ENCODE measurements around the gene OR52E8.

The OR52E8 gene

GRCh38 chr11:5857590-5857989 lies at the start of gene OR52E8:
Gene OR52E8, minus strand, starts transcription at chr11:5857690. Its CDS starts 0 bp downstream, at chr11:5857690.
- no peak within 1 kb of the TSS for H3K4me3 ChIP-seq (replicated peaks; ENCODE audit: low read depth, low read length)
- no peak for DNase-seq (ENCODE audit: extremely low read depth, low read depth)

DNA sequence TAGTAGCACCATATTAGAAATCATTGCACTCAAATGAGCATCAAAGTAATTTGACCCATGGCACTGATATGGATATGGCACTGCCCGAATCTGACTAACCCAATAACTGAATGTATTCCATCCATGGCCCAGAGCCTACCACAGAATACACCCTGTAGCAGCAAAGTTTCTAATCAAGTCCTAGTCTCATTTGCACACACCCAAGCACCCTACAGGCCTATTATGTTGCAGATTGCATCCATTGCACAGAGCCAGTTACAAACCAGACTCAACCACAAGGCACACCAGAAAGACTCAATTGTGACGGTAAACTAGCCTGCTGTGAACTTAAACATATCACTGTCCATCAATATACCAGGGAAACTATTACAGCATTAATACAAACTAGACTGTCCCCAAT lies 42.0 kb upstream of the OR52E8 start:
- no peak for DNase-seq (ENCODE audit: extremely low read depth, low read depth)
- TF ChIP-seq CTCF (IDR thresholded peaks at IDR 0.05; ENCODE audit: low read depth, low read length, missing control alignments): no peak
- H3K4me3 ChIP-seq (replicated peaks; ENCODE audit: low read depth, low read length): no peak overlapping the region

More at GRCh38 chr11:5857590-5857989, at the start of gene OR52E8:
- TF ChIP-seq CTCF (IDR thresholded peaks at IDR 0.05; ENCODE audit: low read depth, low read length, missing control alignments): no peak

GRCh38 chr11:5892908-5893307 lies 35.4 kb upstream of the OR52E8 start, which contains the start of gene OR52E5:
Gene OR52E5, plus strand, starts transcription at chr11:5893208. Its CDS starts 7,569 bp downstream, at chr11:5900777.
- DNase-seq (ENCODE audit: extremely low read depth, low read depth): no peak
- no peak for TF ChIP-seq CTCF (IDR thresholded peaks at IDR 0.05; ENCODE audit: low read depth, low read length, missing control alignments)
- H3K4me3 ChIP-seq (replicated peaks; ENCODE audit: low read depth, low read length): no peak within 1 kb of the TSS

GRCh38 chr11:5891216-5891800 lies 33.8 kb upstream of the OR52E8 start:
- no peak overlapping the region for H3K4me3 ChIP-seq (replicated peaks; ENCODE audit: low read depth, low read length)
- DNase-seq (ENCODE audit: extremely low read depth, low read depth): no peak
- no peak for TF ChIP-seq CTCF (IDR thresholded peaks at IDR 0.05; ENCODE audit: low read depth, low read length, missing control alignments)

GRCh38 chr11:5887661-5888060 lies 30.2 kb upstream of the OR52E8 start:
- TF ChIP-seq CTCF (IDR thresholded peaks at IDR 0.05; ENCODE audit: low read depth, low read length, missing control alignments): no peak
- no peak for DNase-seq (ENCODE audit: extremely low read depth, low read depth)
- H3K4me3 ChIP-seq (replicated peaks; ENCODE audit: low read depth, low read length): no peak overlapping the region

DNA sequence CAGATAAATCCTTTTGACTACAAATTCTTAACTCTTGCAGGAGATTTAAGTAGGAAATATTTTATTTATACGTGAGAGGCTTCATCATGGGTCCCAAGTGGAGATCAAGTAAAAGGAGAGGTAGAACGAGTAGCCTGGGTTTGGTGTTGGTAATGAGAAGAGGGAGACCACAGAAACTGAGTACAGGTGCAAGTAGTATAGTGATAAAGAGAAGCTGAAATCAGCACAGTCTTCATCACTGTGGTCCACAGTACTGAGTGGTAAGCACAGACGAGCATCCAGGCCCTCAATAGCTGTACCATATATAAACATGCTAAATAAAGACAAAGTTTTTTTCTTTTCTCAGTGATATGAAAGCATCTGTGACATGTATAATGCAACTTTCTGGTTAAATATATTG lies 29.7 kb upstream of the OR52E8 start:
- no peak for TF ChIP-seq CTCF (IDR thresholded peaks at IDR 0.05; ENCODE audit: low read depth, low read length, missing control alignments)
- no peak overlapping the region for H3K4me3 ChIP-seq (replicated peaks; ENCODE audit: low read depth, low read length)
- DNase-seq (ENCODE audit: extremely low read depth, low read depth): no peak

DNA sequence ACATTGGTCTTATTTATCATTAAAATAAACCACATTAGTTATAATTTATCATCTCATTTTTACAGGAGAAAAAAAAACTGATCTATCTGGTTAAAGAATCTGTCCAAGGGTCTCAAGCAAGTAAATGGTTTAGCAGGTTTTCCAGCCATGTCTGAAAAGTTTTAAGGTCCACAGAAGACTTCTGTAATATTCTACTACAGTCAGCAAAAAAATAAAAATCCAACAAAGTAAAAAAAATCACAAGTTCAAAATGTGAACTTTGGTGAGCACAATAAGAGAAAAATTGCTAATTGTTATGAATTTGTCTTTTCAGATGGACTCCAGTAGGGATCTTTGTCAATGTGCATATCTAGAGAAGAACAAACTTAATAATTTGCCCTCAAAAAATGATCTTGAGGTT lies 24.3 kb upstream of the OR52E8 start:
- no peak for TF ChIP-seq CTCF (IDR thresholded peaks at IDR 0.05; ENCODE audit: low read depth, low read length, missing control alignments)

More for the DNA sequence above, 24.3 kb upstream of the OR52E8 start:
- H3K4me3 ChIP-seq (replicated peaks; ENCODE audit: low read depth, low read length): no peak overlapping the region
- DNase-seq (ENCODE audit: extremely low read depth, low read depth): no peak
